Astrocyte (in vitro differentiated cells and primary cell): ENCODE data around the gene PTPRD. TPM values are rescaled to one million over a fixed set of nuclear protein-coding genes. Genes with fewer than 3 reads are reported as not detected.

Experiments
- DNase-seq: peaks from one replicate; pipeline ENCODE4 v3.0.0-alpha.2; 2010; ENCODE audit warnings: low read depth
- FAIRE-seq: peaks from 2 replicates; lab custom pipeline; 2011; peaks lifted over from hg19 to GRCh38; lab: Jason Lieb, UNC
- H2AFZ ChIP-seq: 2 replicates; pipeline ENCODE4 v1.6.0; 2012; ENCODE audit warnings: low read depth, low read length, inconsistent platforms
- H3K27ac ChIP-seq: 2 replicates; pipeline ENCODE4 v1.5.1; 2011; ENCODE audit warnings: low read depth, low read length, inconsistent platforms
- H3K27me3 ChIP-seq: 2 replicates; pipeline ENCODE4 v1.6.0; 2011; ENCODE audit warnings: low read length, inconsistent platforms; ENCODE audit not compliant: insufficient read depth
- H3K36me3 ChIP-seq: 2 replicates; pipeline ENCODE4 v1.5.1; 2011; ENCODE audit warnings: low read length, inconsistent platforms; ENCODE audit not compliant: insufficient read depth
- H3K4me1 ChIP-seq: 2 replicates; pipeline ENCODE4 v1.5.1; 2011; ENCODE audit warnings: low read length, inconsistent platforms; ENCODE audit not compliant: insufficient read depth
- H3K4me2 ChIP-seq: 2 replicates; pipeline ENCODE4 v1.6.0; 2012; ENCODE audit warnings: low read length, inconsistent platforms
- H3K4me3 ChIP-seq: 2 replicates; pipeline ENCODE4 v1.5.1; 2011; ENCODE audit warnings: low read depth, mild to moderate bottlenecking, low read length, inconsistent platforms; ENCODE audit not compliant: insufficient read depth
- H3K79me2 ChIP-seq: 2 replicates; pipeline ENCODE4 v1.6.0; 2012; ENCODE audit warnings: mild to moderate bottlenecking, low read length, inconsistent platforms; ENCODE audit not compliant: insufficient read depth
- H3K9ac ChIP-seq: 2 replicates; pipeline ENCODE4 v1.6.0; 2012; ENCODE audit warnings: mild to moderate bottlenecking, low read length, inconsistent platforms
- H3K9me3 ChIP-seq: 2 replicates; pipeline ENCODE4 v1.5.1; 2012; ENCODE audit warnings: low read depth, mild to moderate bottlenecking, low read length, inconsistent platforms; ENCODE audit not compliant: insufficient read depth
- H4K20me1 ChIP-seq: 2 replicates; pipeline ENCODE4 v1.6.0; 2012; ENCODE audit warnings: low read length, inconsistent platforms; ENCODE audit not compliant: insufficient read depth
- H3K27ac Mint-ChIP-seq: one replicate; pipeline ENCODE4 v1.8.0; 2021; ENCODE audit warnings: mild to moderate bottlenecking, mixed read lengths; ENCODE audit not compliant: unreplicated experiment
- H3K27me3 Mint-ChIP-seq: one replicate; pipeline ENCODE4 v1.8.0; 2021; ENCODE audit warnings: low read depth, mixed read lengths; ENCODE audit not compliant: unreplicated experiment
- H3K36me3 Mint-ChIP-seq: one replicate; pipeline ENCODE4 v1.8.0; 2021; ENCODE audit warnings: low read depth, mixed read lengths; ENCODE audit not compliant: unreplicated experiment
- H3K4me1 Mint-ChIP-seq: one replicate; pipeline ENCODE4 v1.8.0; 2021; ENCODE audit warnings: low read depth, mixed read lengths; ENCODE audit not compliant: unreplicated experiment
- H3K4me3 Mint-ChIP-seq: one replicate; pipeline ENCODE4 v1.8.0; 2021; ENCODE audit warnings: mild to moderate bottlenecking, moderate library complexity, mixed read lengths; ENCODE audit not compliant: unreplicated experiment
- H3K9me3 Mint-ChIP-seq: one replicate; pipeline ENCODE4 v1.8.0; 2021; ENCODE audit warnings: mild to moderate bottlenecking, mixed read lengths; ENCODE audit not compliant: unreplicated experiment
- EZH2 ChIP-seq: IDR thresholded peaks from 2 replicates; pipeline ENCODE4 v1.6.1; 2012; ENCODE audit warnings: mild to moderate bottlenecking, low read length, inconsistent platforms; ENCODE audit not compliant: insufficient read depth
- total RNA-seq: library from RNA; stranded (reverse); gene quantifications from 2 replicates; pipeline ENCODE4 v1.2.1, GENCODE V29; 2021
- TF ChIP-seq, protein P1 (sequence below): IDR thresholded peaks from 2 replicates; pipeline ENCODE4 v1.5.1; 2011; ENCODE audit warnings: low read depth, mild to moderate bottlenecking, inconsistent platforms, low read length, moderate library complexity; ENCODE audit not compliant: insufficient read depth

The PTPRD gene
- total RNA-seq, 1 donor from 2014 or later, result 88.1 TPM

DNA sequence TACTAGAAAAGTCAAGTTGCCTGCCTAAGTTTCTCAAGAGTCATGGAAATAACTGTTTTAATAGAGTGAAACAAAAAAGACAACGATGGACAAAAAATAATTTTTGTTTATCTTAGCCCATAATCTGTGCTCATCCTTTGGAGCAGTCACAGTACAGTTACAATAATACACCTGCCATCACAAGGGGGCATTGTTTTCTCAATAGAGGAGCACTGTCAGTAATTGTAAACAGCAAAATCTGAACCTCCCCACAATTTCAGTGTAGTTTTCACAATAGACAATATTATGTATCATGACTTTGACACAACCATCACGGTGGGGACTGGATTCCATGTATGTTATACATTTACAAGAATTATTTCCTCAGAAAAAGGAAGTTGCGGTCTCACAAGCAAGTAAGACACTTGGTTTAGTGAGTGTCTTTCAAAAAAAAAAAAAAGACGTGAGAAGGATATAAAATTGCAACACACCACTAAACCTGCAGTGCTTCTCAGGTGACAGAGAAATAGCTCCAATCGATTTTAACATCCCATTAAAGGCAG lies 586.3 kb downstream of the PTPRD start:
- Mint-ChIP-seq H3K27ac (no peak overlapping the region), H3K4me3 (no peak overlapping the region), H3K27me3 (no peaks in the 10 kb centered on the region), H3K36me3 (no peaks in the 10 kb centered on the region), H3K4me1 (no peaks in the 10 kb centered on the region), H3K9me3 (peaks cover 6% of the 10 kb centered on the region)
- DNase-seq (no peak), FAIRE-seq (no peak)
- no peaks in the 10 kb centered on the region for H3K36me3 ChIP-seq
- H3K9me3 ChIP-seq, result no peaks in the 10 kb centered on the region
- no peaks in the 10 kb centered on the region for H3K4me1 ChIP-seq
- H2AFZ ChIP-seq, result no peak overlapping the region
- TF ChIP-seq, protein P1, sequence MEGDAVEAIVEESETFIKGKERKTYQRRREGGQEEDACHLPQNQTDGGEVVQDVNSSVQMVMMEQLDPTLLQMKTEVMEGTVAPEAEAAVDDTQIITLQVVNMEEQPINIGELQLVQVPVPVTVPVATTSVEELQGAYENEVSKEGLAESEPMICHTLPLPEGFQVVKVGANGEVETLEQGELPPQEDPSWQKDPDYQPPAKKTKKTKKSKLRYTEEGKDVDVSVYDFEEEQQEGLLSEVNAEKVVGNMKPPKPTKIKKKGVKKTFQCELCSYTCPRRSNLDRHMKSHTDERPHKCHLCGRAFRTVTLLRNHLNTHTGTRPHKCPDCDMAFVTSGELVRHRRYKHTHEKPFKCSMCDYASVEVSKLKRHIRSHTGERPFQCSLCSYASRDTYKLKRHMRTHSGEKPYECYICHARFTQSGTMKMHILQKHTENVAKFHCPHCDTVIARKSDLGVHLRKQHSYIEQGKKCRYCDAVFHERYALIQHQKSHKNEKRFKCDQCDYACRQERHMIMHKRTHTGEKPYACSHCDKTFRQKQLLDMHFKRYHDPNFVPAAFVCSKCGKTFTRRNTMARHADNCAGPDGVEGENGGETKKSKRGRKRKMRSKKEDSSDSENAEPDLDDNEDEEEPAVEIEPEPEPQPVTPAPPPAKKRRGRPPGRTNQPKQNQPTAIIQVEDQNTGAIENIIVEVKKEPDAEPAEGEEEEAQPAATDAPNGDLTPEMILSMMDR, result no peak
- no peak for TF ChIP-seq EZH2
- no peak overlapping the region for H3K27ac ChIP-seq
- H3K4me2 ChIP-seq, result no peak overlapping the region
- no peaks in the 10 kb centered on the region for H4K20me1 ChIP-seq
- no peak overlapping the region for H3K4me3 ChIP-seq
- H3K9ac ChIP-seq, result no peak overlapping the region
- H3K79me2 ChIP-seq, result no peaks in the 10 kb centered on the region
- H3K27me3 ChIP-seq, result no peaks in the 10 kb centered on the region

DNA sequence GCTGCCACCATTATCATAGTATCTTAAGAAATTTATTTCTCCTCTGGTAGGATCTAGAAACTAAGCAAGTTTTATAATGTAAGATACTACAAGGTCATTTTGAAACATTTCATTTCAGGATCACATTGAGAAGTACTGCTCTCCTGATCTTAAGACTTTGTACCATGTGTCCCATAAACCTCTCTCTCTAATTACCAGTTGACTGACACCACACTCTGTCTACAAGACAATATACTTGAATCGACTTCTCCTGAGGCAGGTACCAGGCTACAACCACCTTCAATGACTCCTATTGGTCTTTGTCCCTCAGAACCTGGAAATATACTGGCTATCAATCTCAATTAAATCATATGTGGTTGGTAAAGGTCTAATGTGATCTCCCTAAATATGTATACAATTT lies 597.0 kb downstream of the PTPRD start:
- no peak overlapping the region for H3K4me3 Mint-ChIP-seq
- FAIRE-seq, result no peak
- H3K9me3 ChIP-seq, result no peaks in the 10 kb centered on the region
- no peak for DNase-seq
- H3K4me2 ChIP-seq, result no peak overlapping the region
- H3K27me3 Mint-ChIP-seq, result no peaks in the 10 kb centered on the region
- H3K27ac ChIP-seq, result no peak overlapping the region
- H3K4me1 ChIP-seq, result no peaks in the 10 kb centered on the region
- H3K36me3 Mint-ChIP-seq, result no peaks in the 10 kb centered on the region
- H3K27me3 ChIP-seq, result no peaks in the 10 kb centered on the region
- no peak overlapping the region for H3K4me3 ChIP-seq
- H3K36me3 ChIP-seq, result no peaks in the 10 kb centered on the region
- no peaks in the 10 kb centered on the region for H4K20me1 ChIP-seq
- no peak overlapping the region for H3K27ac Mint-ChIP-seq
- no peaks in the 10 kb centered on the region for H3K4me1 Mint-ChIP-seq
- no peaks in the 10 kb centered on the region for H3K79me2 ChIP-seq
- no peak overlapping the region for H2AFZ ChIP-seq
- no peak overlapping the region for H3K9ac ChIP-seq
- TF ChIP-seq, protein P1, result no peak
- no peak for TF ChIP-seq EZH2
- no peaks in the 10 kb centered on the region for H3K9me3 Mint-ChIP-seq

DNA sequence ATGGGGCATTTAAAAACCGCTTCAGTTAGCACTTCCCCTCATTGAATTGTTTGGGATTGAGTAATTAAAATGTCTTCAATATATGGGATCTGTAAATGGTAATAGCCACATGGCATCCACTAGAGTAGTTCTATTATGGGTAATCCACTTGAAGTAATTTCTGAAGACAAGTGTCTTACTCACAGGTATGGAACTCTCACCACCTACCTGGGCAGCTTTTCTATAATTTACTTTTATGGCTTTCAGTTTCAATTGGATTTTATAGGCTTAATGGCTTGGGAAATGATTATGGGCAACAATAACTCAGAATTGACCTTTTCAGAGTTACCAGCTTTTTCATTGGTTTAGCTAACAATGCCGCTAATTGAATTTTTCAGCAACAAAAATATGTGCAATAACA lies 597.9 kb downstream of the PTPRD start:
- H3K9me3 Mint-ChIP-seq, result no peaks in the 10 kb centered on the region
- Histone ChIP-seq H3K27me3 (no peaks in the 10 kb centered on the region), H2AFZ (no peak overlapping the region), H3K79me2 (no peaks in the 10 kb centered on the region), H3K27ac (no peak overlapping the region), H4K20me1 (no peaks in the 10 kb centered on the region), H3K4me2 (no peak overlapping the region), H3K4me1 (no peaks in the 10 kb centered on the region), H3K9me3 (no peaks in the 10 kb centered on the region), H3K4me3 (no peak overlapping the region), H3K9ac (no peak overlapping the region), H3K36me3 (no peaks in the 10 kb centered on the region)
- FAIRE-seq (no peak), DNase-seq (no peak)
- no peak overlapping the region for H3K4me3 Mint-ChIP-seq
- H3K27me3 Mint-ChIP-seq, result no peaks in the 10 kb centered on the region
- H3K36me3 Mint-ChIP-seq, result no peaks in the 10 kb centered on the region
- TF ChIP-seq, protein P1, result no peak
- TF ChIP-seq EZH2, result no peak
- no peak overlapping the region for H3K27ac Mint-ChIP-seq
- H3K4me1 Mint-ChIP-seq, result no peaks in the 10 kb centered on the region
